GM21723 (cell line): Measurements from ENCODE around the gene CSTPP1.

Source experiments
- ATAC-seq: cut with Tn5 transposase; IDR thresholded peaks from one replicate; pipeline ENCODE4 v1.9.1; 2021; ENCODE audit warnings: mild to moderate bottlenecking, moderate library complexity; ENCODE audit not compliant: unreplicated experiment

The CSTPP1 gene

GRCh38 chr11:47176328-47177228, 240.0 kb downstream of the CSTPP1 start, which contains the start of gene ARFGAP2:
ARFGAP2 (minus strand) TSS chr11:47176879; CDS start chr11:47176853, 26 bp downstream.
- peak; percentile 81 for ATAC-seq

GRCh38 chr11:47177229-47177845, 240.8 kb downstream of the CSTPP1 start:
- ATAC-seq, result peak; percentile 53

GRCh38 chr11:47177846-47178245, 241.3 kb downstream of the CSTPP1 start:
- no peak for ATAC-seq

- ATAC-seq, result no peak
These were observed 241.8 kb downstream of the CSTPP1 start for GRCh38 chr11:47178316-47178715.

- no peak for ATAC-seq
These were observed 242.4 kb downstream of the CSTPP1 start for GRCh38 chr11:47178737-47179654.

GRCh38 chr11:47179655-47179991, 243.1 kb downstream of the CSTPP1 start:
- no peak for ATAC-seq

- no peak for ATAC-seq
These were observed 243.6 kb downstream of the CSTPP1 start for GRCh38 chr11:47180006-47180787.

- ATAC-seq, result no peak
These were observed 244.7 kb downstream of the CSTPP1 start for GRCh38 chr11:47181271-47181670.

GRCh38 chr11:47182380-47182779, 245.8 kb downstream of the CSTPP1 start:
- ATAC-seq, result no peak

GRCh38 chr11:47183031-47183856, 246.7 kb downstream of the CSTPP1 start:
- no peak for ATAC-seq

GRCh38 chr11:47183969-47184368, 247.4 kb downstream of the CSTPP1 start:
- no peak for ATAC-seq

GRCh38 chr11:47184711-47185304, 248.2 kb downstream of the CSTPP1 start:
- no peak for ATAC-seq

- ATAC-seq, result peak; percentile 8
These were observed 248.9 kb downstream of the CSTPP1 start for GRCh38 chr11:47185305-47186075.

GRCh38 chr11:47186076-47186699, 249.6 kb downstream of the CSTPP1 start, which contains the start of gene PACSIN3:
PACSIN3 (minus strand) TSS chr11:47186434; CDS start chr11:47182727, 3,707 bp downstream.
- ATAC-seq, result peak; percentile 55

- ATAC-seq, result peak; percentile 25
These were observed 250.4 kb downstream of the CSTPP1 start for GRCh38 chr11:47186700-47187695.

- ATAC-seq, result no peak
These were observed 251.2 kb downstream of the CSTPP1 start for GRCh38 chr11:47187723-47188122.

- no peak for ATAC-seq
These were observed 251.7 kb downstream of the CSTPP1 start for GRCh38 chr11:47188259-47188658.
